Ishikawa (cell line): ENCODE data around the gene SSTR4.

Experiments used
- CEBPB ChIP-seq: IDR thresholded peaks from 2 replicates; pipeline ENCODE4 v1.6.1; 2012
- CREB1 ChIP-seq: IDR thresholded peaks from 2 replicates; pipeline ENCODE4 v1.6.1; 2012; ENCODE audit warnings: low read depth
- EGR1 ChIP-seq: IDR thresholded peaks from 2 replicates; pipeline ENCODE4 v1.6.1; 2012
- EP300 ChIP-seq: IDR thresholded peaks from 2 replicates; pipeline ENCODE4 v1.6.1; 2012; ENCODE audit warnings: borderline replicate concordance
- FOXM1 ChIP-seq: IDR thresholded peaks from 2 replicates; pipeline ENCODE4 v1.6.1; 2012; ENCODE audit warnings: low read depth, borderline replicate concordance
- NFIC ChIP-seq: IDR thresholded peaks from 2 replicates; pipeline ENCODE4 v1.6.1; 2012
- RAD21 ChIP-seq: IDR thresholded peaks from 2 replicates; pipeline ENCODE4 v1.6.1; 2012; ENCODE audit warnings: low read depth
- TAF1 ChIP-seq: IDR thresholded peaks from 2 replicates; pipeline ENCODE4 v1.6.1; 2012; ENCODE audit warnings: low read depth, mild to moderate bottlenecking
- TCF12 ChIP-seq: IDR thresholded peaks from 2 replicates; pipeline ENCODE4 v1.6.1; 2012; ENCODE audit warnings: low read depth
- TEAD4 ChIP-seq: IDR thresholded peaks from 2 replicates; pipeline ENCODE4 v1.6.1; 2012
- YY1 ChIP-seq: IDR thresholded peaks from 2 replicates; pipeline ENCODE4 v1.6.1; 2012; ENCODE audit warnings: low read depth
- ZBTB7A ChIP-seq: IDR thresholded peaks from 2 replicates; pipeline ENCODE4 v1.6.1; 2012; ENCODE audit warnings: low read depth
- TF ChIP-seq, protein P1 (sequence below): IDR thresholded peaks from 2 replicates; pipeline ENCODE4 v1.6.1; 2012
- TF ChIP-seq, protein P2 (sequence below): IDR thresholded peaks from 2 replicates; pipeline ENCODE4 v1.6.1; 2012
- TF ChIP-seq, protein P3 (sequence below): IDR thresholded peaks from 2 replicates; pipeline ENCODE4 v1.6.1; 2012; ENCODE audit warnings: low read depth, mild to moderate bottlenecking

Gene SSTR4

DNA sequence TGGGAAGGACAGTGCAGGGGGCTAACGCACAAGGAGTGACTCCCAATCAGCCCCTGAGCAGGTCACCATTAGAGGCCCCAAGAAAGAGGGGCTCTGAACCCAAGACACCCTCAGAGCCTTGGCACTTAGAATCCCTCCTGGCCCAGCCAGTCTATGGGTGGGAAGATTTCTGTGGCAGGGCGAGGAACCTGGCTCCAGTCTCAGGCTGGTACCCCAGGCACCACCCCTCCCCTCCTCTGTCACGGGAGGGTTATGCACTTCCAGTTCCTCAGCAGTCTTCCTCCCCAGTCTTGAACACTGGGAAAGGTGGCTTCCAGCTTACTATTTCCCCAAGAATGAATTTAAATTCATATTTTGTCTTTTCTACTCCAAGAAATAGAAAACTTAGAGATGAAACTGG, 27.6 kb upstream of the SSTR4 start:
- TF ChIP-seq EGR1 (no peak), ZBTB7A (no peak), NFIC (no peak), FOXM1 (no peak), CREB1 (no peak), RAD21 (no peak), TCF12 (no peak), TAF1 (no peak), TEAD4 (no peak), YY1 (no peak), CEBPB (no peak), EP300 (no peak)
- TF ChIP-seq, protein P1, sequence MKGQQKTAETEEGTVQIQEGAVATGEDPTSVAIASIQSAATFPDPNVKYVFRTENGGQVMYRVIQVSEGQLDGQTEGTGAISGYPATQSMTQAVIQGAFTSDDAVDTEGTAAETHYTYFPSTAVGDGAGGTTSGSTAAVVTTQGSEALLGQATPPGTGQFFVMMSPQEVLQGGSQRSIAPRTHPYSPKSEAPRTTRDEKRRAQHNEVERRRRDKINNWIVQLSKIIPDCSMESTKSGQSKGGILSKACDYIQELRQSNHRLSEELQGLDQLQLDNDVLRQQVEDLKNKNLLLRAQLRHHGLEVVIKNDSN = no peak
- TF ChIP-seq, protein P2, sequence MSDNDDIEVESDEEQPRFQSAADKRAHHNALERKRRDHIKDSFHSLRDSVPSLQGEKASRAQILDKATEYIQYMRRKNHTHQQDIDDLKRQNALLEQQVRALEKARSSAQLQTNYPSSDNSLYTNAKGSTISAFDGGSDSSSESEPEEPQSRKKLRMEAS = no peak
- TF ChIP-seq, protein P3, sequence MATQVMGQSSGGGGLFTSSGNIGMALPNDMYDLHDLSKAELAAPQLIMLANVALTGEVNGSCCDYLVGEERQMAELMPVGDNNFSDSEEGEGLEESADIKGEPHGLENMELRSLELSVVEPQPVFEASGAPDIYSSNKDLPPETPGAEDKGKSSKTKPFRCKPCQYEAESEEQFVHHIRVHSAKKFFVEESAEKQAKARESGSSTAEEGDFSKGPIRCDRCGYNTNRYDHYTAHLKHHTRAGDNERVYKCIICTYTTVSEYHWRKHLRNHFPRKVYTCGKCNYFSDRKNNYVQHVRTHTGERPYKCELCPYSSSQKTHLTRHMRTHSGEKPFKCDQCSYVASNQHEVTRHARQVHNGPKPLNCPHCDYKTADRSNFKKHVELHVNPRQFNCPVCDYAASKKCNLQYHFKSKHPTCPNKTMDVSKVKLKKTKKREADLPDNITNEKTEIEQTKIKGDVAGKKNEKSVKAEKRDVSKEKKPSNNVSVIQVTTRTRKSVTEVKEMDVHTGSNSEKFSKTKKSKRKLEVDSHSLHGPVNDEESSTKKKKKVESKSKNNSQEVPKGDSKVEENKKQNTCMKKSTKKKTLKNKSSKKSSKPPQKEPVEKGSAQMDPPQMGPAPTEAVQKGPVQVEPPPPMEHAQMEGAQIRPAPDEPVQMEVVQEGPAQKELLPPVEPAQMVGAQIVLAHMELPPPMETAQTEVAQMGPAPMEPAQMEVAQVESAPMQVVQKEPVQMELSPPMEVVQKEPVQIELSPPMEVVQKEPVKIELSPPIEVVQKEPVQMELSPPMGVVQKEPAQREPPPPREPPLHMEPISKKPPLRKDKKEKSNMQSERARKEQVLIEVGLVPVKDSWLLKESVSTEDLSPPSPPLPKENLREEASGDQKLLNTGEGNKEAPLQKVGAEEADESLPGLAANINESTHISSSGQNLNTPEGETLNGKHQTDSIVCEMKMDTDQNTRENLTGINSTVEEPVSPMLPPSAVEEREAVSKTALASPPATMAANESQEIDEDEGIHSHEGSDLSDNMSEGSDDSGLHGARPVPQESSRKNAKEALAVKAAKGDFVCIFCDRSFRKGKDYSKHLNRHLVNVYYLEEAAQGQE = no peak

DNA sequence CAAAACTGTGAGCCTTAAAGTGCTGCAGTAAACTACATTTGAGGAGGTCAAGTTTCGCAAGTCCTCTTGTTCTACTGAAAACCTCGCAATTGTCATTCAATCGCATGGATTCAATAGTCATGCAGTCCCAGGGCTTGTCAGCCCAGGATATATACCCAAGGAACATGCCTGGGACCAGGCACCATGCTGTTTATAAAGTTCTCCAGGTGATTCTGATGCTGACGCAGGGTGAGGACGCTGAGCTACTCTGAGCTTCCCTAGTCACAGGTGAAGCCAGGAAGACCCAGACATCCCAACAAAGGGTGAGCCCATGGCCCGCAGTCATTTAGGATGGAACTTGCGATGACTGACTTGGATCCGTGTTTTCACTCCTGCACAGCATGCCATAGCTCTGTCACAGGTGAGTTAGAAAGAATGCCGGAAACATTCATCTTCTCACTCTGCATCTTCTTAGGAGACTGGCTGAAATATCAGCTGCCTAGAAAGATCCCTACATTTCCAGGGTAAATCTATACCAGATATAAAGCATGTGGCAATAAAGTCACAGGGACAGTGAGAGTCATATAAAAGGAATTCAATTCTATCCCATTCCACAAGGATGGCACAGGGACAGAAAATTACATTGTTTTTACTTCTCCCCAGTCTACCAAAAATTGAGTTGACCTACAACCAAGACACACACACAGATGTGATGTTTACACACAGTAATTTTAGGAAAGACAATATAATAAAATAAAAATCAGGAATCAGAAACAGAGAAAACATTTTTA, 27.0 kb upstream of the SSTR4 start:
- TF ChIP-seq CEBPB (no peak), CREB1 (no peak), ZBTB7A (no peak), TAF1 (no peak), EP300 (no peak), EGR1 (no peak), NFIC (no peak)
- TF ChIP-seq, protein P2 = no peak

DNA sequence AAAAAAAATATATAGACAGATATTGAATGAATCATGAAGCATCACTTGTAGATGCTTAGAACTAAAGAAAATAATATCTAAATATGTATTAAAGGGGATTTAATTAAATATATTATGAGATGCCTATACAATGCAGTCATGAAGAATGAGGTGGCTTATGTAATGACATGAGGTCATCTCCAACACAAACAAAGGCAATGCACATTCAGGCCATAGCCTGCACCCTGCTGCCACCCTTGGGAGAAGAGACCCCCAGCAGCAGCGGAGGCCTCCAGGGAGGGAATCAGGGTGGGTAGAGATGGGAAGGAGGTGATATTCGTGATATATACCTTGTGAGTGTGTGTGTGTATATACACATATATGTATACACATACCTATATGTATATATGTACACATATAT, 26.4 kb upstream of the SSTR4 start:
- TF ChIP-seq CREB1 = no peak
- TF ChIP-seq TEAD4 = no peak
- TF ChIP-seq ZBTB7A = no peak
- TF ChIP-seq CEBPB = no peak
- TF ChIP-seq FOXM1 = no peak

DNA sequence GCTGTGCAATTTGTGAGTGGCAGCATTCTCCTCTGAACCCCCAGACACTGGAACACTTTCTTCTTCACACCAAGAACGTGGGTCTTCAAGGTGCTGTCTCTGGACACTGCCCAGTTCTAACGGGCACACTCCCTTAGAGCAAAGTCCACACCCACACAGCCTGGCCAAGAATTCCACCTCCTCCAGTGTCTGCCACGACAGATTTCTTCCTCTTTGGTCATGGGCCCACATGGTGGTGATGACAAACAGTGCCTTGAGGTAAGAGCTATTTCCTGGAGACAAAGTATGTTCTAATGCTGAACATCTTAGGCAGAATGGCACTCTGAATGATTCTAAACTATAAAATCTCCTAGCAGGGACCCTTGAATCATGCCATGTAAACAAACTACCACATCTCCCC, 25.5 kb upstream of the SSTR4 start:
- no peak for TF ChIP-seq EP300
- TF ChIP-seq NFIC = no peak
- TF ChIP-seq, protein P1 = no peak
- no peak for TF ChIP-seq CEBPB
- TF ChIP-seq CREB1 = no peak
- no peak for TF ChIP-seq TEAD4
- TF ChIP-seq TAF1 = no peak
- TF ChIP-seq, protein P2 = no peak
- TF ChIP-seq ZBTB7A = no peak
- no peak for TF ChIP-seq TCF12
- TF ChIP-seq YY1 = no peak
- TF ChIP-seq FOXM1 = no peak
- no peak for TF ChIP-seq EGR1
- TF ChIP-seq, protein P3 = no peak
- TF ChIP-seq RAD21 = no peak

DNA sequence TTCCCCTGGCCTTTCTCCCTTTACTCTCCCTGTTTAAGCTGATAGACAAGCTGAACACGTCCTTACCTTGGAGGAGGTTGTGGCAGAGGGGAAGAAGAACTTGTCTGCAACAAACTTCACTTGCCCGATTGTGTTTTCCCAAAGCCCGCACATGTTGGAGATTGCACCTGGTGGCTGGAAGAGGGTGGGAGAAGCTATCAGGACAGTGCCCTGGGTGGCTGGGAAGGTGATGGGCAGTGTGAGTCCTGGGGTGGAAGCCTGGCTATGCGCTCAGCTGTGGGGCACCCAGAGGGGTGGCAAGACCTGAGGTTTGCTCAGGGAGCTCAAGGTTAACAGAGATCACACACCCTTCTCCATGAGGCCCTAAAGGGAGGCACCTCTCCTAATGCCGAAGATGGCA, 25.0 kb upstream of the SSTR4 start:
- TF ChIP-seq TAF1 (no peak), ZBTB7A (no peak), TCF12 (no peak), CEBPB (no peak), EGR1 (no peak), YY1 (no peak), CREB1 (no peak), FOXM1 (no peak), TEAD4 (no peak), NFIC (no peak)
- TF ChIP-seq, protein P2 = no peak
- TF ChIP-seq, protein P3 = no peak
- TF ChIP-seq, protein P1 = no peak
